ENCODE measurements around the gene PFKL. TPM values are rescaled to one million over a fixed set of nuclear protein-coding genes. Genes with fewer than 3 reads are reported as not detected.
A peak's percentile ranks its signal among the peaks of the same experiment; 100 is the strongest.

The PFKL gene
- total RNA-seq, 4 donors from 2014 or later, result 94.6 to 155 (median 141) TPM

- Histone ChIP-seq H3K9me3 (peaks cover 0 to 10% (median 0%) of the 10 kb centered on the region in 4 donors), H3K36me3 (no peaks in the 10 kb centered on the region), H3K4me1 (peaks cover 0 to 4% (median 0%) of the 10 kb centered on the region in 4 donors), H3K4me3 (no peak overlapping the region), H3K27ac (no peak overlapping the region), H3K27me3 (peaks cover 0 to 33% of the 10 kb centered on the region in 2 donors)
- DNase-seq (ENCODE audit: low spot score in 2 of 2), result peak in 1 of 2 donors; percentile 9
- 30 to 62% methylated on average over 15 to 27 of the region's 29 CpGs for WGBS, 2 donors
- no peak for TF ChIP-seq CTCF (IDR thresholded peaks at IDR 0.05)
- no peak for TF ChIP-seq EP300 (IDR thresholded peaks at IDR 0.05)
- TF ChIP-seq POLR2A (IDR thresholded peaks at IDR 0.05), result no peak
These were observed 70.3 kb downstream of the PFKL start for GRCh38 chr21:44370027-44370735.

- Histone ChIP-seq H3K27me3 (peaks cover 0 to 33% of the 10 kb centered on the region in 2 donors), H3K4me3 (no peak overlapping the region), H3K9me3 (peaks cover 0 to 7% (median 0%) of the 10 kb centered on the region in 4 donors), H3K27ac (no peak overlapping the region), H3K4me1 (peaks cover 0 to 4% (median 0%) of the 10 kb centered on the region in 4 donors), H3K36me3 (no peaks in the 10 kb centered on the region)
- WGBS, 2 donors, result 91 to 95% methylated on average over 26 to 35 of the region's 37 CpGs
- TF ChIP-seq POLR2A (IDR thresholded peaks at IDR 0.05) (no peak), CTCF (IDR thresholded peaks at IDR 0.05) (no peak), EP300 (IDR thresholded peaks at IDR 0.05) (no peak)
- no peak for DNase-seq (ENCODE audit: low spot score in 2 of 2)
These were observed 71.0 kb downstream of the PFKL start for GRCh38 chr21:44370786-44371410.

GRCh38 chr21:44371596-44371995, 71.7 kb downstream of the PFKL start:
- Histone ChIP-seq H3K27me3 (peaks cover 0 to 38% of the 10 kb centered on the region in 2 donors), H3K4me3 (no peak overlapping the region), H3K9me3 (peaks cover 0 to 7% (median 0%) of the 10 kb centered on the region in 4 donors), H3K27ac (no peak overlapping the region), H3K36me3 (no peaks in the 10 kb centered on the region), H3K4me1 (peaks cover 0 to 4% (median 0%) of the 10 kb centered on the region in 4 donors)
- TF ChIP-seq POLR2A (IDR thresholded peaks at IDR 0.05) (no peak), EP300 (IDR thresholded peaks at IDR 0.05) (no peak), CTCF (IDR thresholded peaks at IDR 0.05) (no peak)
- no peak for DNase-seq (ENCODE audit: low spot score in 2 of 2)
- WGBS, 2 donors, result 85 to 86% methylated on average over 6 of the region's 6 CpGs

- no peak overlapping the region for H3K27ac ChIP-seq
- peaks cover 0 to 4% (median 0%) of the 10 kb centered on the region in 4 donors for H3K4me1 ChIP-seq
- 68 to 71% methylated on average over 8 of the region's 8 CpGs for WGBS, 2 donors
- TF ChIP-seq EP300 (IDR thresholded peaks at IDR 0.05), result no peak
- TF ChIP-seq POLR2A (IDR thresholded peaks at IDR 0.05), result no peak
- no peak for TF ChIP-seq CTCF (IDR thresholded peaks at IDR 0.05)
- no peaks in the 10 kb centered on the region for H3K36me3 ChIP-seq
- no peak for DNase-seq (ENCODE audit: low spot score in 2 of 2)
- H3K27me3 ChIP-seq, result peaks cover 0 to 38% of the 10 kb centered on the region in 2 donors
- H3K9me3 ChIP-seq, result peaks cover 0 to 7% (median 0%) of the 10 kb centered on the region in 4 donors
- H3K4me3 ChIP-seq, result no peak overlapping the region
These were observed 72.8 kb downstream of the PFKL start for GRCh38 chr21:44372616-44373015.

Data from tibial nerve (tissue), 4 donors.